ENCODE measurements around the gene CDH4.

GRCh38 chr20:61378694-61379355 is 126.8 kb downstream of the CDH4 start:
- TF ChIP-seq CTCF (IDR thresholded peaks at IDR 0.05; ENCODE audit: insufficient read depth, low read length, poor library complexity, severe bottlenecking) (no peak), EZH2phosphoT487 (conservative IDR thresholded peaks at IDR 0.05; ENCODE audit: low read length) (no peak)
